Measurements from ENCODE around the gene HADHA. TPM values are rescaled to one million over a fixed set of nuclear protein-coding genes. Genes with fewer than 3 reads are reported as not detected.

Gene HADHA
- polyA plus RNA-seq, 4 donors = 188 to 240 (median 211) TPM

DNA sequence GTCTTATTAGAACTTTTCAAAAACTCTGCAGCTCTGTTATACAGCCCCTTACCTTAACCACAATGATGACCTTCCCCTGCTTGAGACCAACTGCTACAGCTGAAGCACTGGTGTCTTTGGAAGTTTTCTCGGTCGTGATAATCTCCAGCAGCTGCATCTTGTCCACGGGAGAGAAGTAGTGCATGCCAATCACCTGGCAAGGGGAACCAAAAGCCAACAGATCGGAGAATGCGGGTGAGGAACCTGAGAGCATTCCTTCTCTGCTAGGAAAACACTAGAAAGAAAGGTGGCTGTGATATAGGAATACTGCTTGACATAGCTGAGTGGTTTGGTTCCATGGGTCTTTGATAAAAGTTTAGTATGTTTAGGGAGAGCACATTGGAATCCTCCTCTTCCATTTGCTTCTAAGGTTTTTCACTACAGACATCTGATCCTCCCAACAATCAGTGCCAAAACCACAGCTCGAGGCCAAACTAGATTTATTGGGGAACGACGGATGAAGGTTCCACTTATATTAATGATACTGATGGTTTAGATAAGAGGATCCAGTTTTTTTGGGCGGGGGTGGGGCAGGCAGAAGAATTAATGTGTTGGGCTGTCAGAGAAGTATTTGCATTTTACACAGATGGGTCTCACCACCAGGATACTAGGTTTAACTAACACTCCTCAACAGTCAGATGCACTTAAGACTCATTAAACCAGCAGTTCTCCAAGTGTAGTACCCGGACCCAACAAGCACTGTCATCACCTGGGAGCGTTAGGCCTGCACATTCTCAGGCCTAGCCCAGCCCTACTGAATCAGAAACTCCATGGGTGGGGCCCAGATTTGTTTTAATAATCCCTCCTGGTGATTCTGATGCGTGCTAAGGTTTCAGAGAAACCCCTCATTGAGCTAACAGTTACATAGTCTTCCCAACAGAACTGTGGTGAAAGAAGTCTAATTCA, 49.1 kb downstream of the HADHA start:
- DNase-seq (ENCODE audit: low read depth in 4 of 4, low spot score in 2 of 4) = no peak

- DNase-seq (ENCODE audit: low read depth in 4 of 4, low spot score in 2 of 4) = no peak
These were observed 50.7 kb downstream of the HADHA start for GRCh38 chr2:26193578-26194231.

DNA sequence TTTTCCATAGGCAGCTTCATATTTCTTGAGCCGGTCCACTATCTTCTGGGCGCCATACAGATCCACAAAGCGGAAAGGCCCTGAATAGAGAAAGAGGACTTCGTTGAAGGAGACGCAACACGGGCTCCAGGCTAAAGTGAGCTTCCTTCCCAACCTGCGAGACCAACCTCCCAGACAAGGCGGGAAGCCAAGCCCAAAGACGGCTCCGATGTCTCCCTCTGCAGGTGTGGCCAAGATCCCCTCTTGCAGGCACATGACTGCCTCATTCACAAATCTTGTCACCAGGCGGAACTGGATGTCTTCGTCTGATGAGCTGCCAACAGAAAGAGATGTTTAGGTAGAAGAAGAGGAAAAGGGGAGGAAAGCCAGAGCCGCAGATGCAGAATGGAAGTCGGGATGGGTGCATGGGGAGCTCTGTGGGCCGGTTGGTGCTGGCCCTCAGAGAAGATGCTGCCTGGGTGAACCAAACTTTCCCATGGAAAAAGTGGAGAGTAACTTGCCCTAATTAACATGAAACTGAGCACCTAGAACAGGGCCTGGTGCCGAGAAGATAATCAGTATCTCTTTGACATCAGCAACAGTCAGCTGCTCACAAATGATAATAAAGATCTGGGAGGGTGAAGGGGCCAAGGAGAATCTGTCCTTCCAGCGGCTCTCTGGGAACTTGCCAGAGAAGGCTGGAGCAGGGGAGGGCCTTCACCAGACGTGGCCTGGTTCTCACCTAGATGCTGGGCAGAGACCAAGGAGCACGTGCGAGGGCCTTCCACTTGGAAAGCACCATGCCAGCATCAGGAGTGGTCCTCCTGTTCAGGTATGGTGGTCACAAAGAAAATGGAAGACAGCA, 52.9 kb downstream of the HADHA start:
- DNase-seq (ENCODE audit: low read depth in 4 of 4, low spot score in 2 of 4) = no peak

GRCh38 chr2:26190369-26190768, 54.1 kb downstream of the HADHA start:
- DNase-seq (ENCODE audit: low read depth in 4 of 4, low spot score in 2 of 4) = no peak

- DNase-seq (ENCODE audit: low read depth in 4 of 4, low spot score in 2 of 4) = no peak
These were observed 54.7 kb downstream of the HADHA start for GRCh38 chr2:26189751-26190150.

DNA sequence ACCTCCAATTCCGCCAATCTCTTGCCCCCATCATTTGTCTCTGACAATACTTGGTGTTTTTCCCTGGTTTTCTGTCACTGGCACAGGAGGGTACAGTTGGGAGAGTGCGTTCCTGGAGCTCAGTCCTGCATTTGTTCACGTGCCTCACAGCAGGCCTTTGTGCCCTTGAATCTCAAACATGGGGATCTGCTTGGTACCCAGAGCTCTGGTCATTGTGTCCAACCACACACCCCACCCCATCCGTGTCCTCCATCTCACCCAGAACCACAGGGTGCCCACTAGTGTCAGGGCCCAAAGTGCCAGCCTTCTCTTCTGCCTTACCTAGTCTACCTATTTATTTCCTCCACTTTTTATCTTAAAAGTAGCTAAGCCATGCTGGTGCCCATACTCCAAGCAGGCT, 55.3 kb downstream of the HADHA start:
- no peak for DNase-seq (ENCODE audit: low read depth in 4 of 4, low spot score in 2 of 4)

- DNase-seq (ENCODE audit: low read depth in 4 of 4, low spot score in 2 of 4) = no peak
These were observed 56.8 kb downstream of the HADHA start for GRCh38 chr2:26187537-26188104.

- DNase-seq (ENCODE audit: low read depth in 4 of 4, low spot score in 2 of 4) = no peak
These were observed 57.3 kb downstream of the HADHA start for GRCh38 chr2:26187114-26187513.

DNA sequence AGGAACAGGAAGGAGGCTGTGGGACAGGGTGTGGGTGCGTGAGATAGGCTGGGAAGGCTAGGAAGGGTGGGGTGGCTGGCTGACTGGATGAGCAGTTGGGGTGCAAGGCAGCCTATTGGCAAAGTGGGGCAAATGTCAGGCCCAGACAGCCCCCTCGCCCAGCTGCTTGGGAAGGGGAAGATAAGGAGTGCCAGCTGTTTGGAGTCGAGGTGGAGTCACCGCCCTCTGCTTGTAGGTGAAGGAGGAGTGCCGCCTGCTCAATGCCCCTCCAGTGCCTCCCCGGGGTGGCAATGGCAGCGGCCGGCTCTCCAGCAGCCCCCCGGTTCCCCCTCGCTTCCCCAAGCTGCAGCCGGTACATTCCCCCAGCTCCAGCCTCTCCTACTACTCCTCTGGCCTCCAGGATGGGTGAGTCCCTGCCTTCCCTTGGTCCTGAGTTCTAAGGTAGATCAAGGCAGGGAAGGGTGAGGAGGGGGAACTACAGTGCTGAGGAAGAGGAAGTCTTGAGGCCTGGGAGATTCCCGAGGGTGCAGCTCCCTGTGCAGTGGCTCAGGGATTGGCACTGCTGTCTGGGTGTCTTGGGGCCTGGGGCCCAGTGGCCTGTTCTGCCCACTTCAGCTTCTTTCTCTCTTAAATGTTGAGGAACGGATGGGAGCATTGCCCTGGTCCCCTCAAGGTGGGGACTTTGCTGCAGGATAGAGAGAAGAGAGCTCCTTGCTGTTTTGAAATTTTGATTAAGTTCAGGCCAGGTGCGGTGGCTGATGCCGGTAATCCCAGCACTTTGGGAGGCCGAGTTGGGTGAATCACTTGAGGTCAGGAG, 58.3 kb downstream of the HADHA start:
- DNase-seq (ENCODE audit: low read depth in 4 of 4, low spot score in 2 of 4) = no peak

GRCh38 chr2:26185304-26185928, 59.0 kb downstream of the HADHA start:
- no peak for DNase-seq (ENCODE audit: low read depth in 4 of 4, low spot score in 2 of 4)

DNA sequence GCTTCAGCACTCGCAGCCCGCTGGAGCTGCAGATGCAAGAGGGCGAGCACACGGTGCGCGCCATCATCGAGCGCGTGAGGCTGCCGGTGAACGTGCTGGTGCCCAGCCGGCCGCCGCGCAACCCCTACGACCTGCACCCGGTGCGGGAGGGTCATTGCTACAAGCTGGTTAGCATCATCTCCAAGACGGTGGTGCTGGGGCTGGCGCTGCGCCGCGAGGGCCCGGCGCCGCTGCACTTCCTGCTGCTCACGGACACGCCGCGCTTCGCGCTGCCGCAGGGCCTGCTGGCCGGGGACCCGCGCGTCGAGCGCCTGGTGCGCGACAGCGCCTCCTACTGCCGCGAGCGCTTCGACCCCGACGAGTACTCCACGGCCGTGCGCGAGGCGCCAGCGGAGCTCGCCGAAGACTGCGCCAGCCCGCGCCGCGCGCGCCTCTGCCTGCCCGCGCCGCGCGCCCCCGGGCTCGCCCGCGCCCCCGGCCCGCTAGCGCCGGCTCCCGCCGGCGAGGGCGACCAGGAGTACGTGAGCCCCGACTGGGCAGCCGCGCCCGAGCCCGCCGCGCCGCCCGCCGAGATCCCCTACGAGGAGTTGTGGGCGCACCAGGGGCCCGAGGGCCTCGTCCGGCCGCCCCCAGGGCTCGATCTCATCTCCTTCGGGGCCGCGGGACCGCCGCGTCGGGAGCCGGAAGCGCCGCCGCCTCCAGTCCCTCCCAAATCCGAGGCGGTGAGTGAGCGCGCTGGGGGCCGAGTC, 59.7 kb downstream of the HADHA start:
- DNase-seq (ENCODE audit: low read depth in 4 of 4, low spot score in 2 of 4) = peak; percentile 65 to 84 (median 76)

- no peak for DNase-seq (ENCODE audit: low read depth in 4 of 4, low spot score in 2 of 4)
These were observed 60.3 kb downstream of the HADHA start for GRCh38 chr2:26184121-26184520.

- no peak for DNase-seq (ENCODE audit: low read depth in 4 of 4, low spot score in 2 of 4)
These were observed 61.4 kb downstream of the HADHA start for GRCh38 chr2:26182887-26183630.

- DNase-seq (ENCODE audit: low read depth in 4 of 4, low spot score in 2 of 4) = no peak
These were observed 62.0 kb downstream of the HADHA start for GRCh38 chr2:26182441-26182840.

DNA sequence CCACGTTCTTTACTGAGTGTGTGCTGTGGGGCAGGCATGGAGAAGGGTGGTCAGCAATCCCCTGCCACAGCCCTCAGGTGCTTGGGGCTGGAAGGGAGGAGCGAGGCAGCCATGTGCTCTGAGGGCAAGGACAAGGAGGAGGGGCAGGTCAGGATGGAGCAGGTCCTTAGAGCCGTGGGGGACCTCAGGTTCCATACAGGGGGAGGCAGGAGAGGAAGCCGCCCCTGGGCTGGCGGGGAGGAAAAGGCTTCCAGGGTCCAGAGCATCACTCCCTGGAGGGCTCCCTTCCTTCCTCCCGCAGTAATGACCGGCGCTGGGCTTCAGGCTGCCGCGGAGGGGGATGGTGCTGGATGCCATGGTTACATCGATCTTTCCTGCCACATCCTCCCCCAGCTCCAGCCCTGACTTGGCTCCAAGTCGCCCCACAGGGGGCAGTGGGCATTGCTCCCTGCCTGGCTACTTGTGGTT, 65.0 kb downstream of the HADHA start:
- no peak for DNase-seq (ENCODE audit: low read depth in 4 of 4, low spot score in 2 of 4)

GRCh38 chr2:26178746-26179436, 65.5 kb downstream of the HADHA start:
- no peak for DNase-seq (ENCODE audit: low read depth in 4 of 4, low spot score in 2 of 4)

DNA sequence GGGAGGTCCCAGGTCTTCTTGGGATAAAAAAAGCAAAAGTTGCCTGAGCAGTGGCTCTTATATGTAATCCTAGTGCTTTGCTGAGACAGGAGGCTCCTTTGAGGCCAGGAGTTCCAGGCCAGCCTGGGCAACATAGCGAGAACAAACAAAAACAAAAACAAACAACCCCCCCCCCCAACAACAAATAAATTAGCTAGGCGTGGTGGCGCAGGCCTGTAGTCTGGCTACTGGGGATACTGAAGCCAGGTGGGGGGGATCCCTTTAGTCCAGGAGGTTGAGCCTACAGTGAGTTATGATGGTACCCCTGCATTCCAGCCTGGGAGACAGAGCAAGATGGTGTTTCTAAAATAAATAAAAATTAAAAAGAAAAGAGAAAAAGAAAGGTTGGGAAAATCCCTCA, 66.2 kb downstream of the HADHA start:
- DNase-seq (ENCODE audit: low read depth in 4 of 4, low spot score in 2 of 4) = no peak
